Activated T-cell treated with anti-CD3 and anti-CD28 coated beads for 4 hours (primary cell): ENCODE measurements around the gene EPB41L2.
"Not testable (repeated sequence)": the region's sequence is repeated elsewhere in the genome, so short reads cannot be mapped to it uniquely, and the experiment has no call there.

ENCODE experiments used
- DNase-seq: peaks from one replicate; pipeline ENCODE4 v3.0.0-alpha.2; 2020

EPB41L2 gene

DNA sequence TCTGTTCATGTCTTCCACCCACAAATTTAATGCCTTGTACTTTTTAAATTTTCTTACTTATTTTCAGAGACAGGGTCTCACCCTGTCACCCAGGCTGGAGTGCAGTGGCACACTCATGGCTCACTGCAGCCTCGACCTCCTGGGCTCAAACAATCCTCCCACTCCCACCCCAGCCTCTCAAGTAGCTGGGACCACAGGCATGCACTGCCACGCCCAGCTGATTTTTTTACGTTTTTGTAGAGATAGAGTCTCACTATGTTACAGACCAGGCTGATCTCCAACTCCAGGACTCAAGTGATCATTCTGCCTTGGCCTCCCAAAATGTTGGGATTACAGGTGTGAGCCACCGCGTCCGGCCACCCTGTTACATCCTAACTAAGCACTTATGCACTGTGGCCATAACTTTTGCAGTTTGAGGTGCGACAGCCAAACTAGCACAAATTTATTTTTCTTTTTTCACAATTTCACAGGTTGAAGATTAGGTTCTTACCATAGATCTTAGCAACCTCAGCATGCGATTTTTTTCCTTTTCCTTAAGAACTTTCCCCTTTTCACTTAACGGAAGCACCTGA is 92.1 kb downstream of the EPB41L2 start:
- no peak for DNase-seq

DNA sequence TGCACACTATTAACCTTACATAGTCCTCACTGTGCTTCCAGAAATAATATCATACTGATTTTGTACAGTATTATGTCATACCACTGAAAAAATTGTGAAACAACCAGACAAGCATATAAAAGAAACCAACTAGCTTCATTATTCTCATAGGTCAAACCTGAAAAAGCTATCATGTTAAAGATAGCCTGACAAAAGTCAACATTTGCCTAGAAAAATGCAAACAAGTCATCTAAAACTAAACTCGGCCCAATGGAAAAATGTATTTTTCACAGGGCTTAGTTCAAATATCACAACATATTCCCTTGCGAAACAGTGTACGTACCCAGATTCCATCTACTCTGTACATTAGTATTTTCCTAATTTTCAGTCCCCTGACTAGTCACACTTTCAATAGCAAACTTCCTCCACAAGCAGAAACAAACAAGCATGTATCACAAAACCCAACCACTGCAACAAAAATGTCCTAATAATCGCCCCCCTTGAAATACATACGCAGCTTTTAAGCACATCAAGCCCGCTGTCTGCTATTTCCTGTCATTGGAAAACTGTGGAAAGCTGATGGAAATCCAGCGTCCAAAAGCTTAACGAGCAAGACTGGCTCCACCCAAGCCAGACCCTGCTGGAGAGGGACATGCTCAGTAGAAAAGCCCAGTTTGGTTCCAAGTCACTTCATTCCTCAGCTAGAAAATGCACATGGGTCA is 93.1 kb downstream of the EPB41L2 start:
- no peak for DNase-seq

DNA sequence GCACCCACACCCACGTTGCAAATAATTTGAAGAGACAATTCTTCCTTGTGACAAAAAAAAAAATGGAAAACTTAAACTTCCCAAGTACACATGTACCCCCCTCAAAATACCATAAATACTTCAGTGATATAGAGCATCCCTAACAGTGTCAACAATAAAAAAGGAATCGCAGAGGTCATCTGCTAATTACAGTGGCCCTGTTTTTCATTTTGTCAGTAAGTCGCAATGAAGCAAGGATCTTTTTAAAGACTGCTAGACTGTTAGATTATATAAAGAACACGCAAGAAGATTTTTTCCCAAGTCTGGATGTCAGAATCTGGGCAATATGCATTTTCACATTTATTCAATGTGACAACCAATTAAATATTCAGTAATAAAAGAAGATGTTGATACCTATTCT is 93.9 kb downstream of the EPB41L2 start:
- no peak for DNase-seq

DNA sequence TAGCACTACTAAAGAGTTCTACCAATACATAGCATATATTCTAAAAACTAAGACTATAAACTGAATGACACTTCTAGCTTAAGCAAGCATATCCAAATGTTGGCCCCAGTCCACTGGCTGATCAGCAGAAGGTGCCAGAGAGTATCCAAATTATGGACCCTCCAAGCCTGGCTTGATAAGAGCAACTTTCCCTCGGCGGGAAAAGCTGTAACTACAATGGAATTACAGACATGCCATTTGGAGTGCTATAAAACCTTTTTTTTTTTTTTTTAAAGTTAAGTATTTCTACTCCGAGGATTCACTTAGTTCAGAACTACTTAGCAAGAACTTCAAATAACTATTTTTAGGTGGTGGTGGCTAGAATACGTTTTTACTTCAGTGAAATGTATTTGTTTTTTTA is 94.6 kb downstream of the EPB41L2 start:
- no peak for DNase-seq

DNA sequence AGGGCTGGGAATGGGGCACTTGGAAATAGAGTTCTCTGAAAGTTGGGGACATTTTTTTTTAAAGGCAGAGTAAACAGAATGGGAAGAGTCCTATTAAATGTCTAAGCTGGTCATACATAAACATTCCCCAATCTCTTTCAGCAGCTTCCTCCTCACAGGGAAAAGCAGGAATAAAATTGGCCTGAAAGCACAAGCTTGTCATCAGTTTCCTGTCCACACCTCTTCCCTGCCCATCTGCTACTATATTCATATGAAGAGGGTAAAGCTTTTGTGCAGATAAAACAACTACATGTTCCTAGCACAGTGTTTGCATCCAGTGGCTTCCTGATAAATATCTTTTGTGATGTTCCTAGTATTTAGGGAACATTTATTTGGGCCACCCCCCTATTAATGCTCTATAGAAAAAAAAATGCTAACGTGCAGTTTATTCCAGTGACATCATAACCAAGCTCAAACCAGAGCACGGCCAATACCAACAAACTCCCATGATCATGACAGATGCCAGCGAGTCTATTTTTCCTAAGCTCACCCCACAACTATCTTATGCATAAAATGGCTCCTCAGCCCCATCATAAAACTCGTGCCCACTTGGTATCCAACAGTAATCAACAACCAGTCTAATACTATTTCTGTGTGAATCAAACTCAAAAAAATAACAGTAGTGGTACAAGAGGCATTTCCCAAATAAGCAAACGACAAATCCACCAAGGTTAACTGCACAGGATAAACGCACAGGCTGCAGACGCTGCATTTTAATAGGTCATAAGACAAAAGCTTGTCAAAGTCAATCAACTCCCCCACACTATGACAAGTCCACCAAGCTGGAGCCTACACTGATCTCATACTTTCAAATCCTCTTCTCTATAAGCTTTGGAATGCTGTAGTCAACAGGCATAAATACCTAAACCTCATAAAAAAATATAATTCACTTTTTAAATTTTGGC is 95.3 kb downstream of the EPB41L2 start:
- no peak for DNase-seq

DNA sequence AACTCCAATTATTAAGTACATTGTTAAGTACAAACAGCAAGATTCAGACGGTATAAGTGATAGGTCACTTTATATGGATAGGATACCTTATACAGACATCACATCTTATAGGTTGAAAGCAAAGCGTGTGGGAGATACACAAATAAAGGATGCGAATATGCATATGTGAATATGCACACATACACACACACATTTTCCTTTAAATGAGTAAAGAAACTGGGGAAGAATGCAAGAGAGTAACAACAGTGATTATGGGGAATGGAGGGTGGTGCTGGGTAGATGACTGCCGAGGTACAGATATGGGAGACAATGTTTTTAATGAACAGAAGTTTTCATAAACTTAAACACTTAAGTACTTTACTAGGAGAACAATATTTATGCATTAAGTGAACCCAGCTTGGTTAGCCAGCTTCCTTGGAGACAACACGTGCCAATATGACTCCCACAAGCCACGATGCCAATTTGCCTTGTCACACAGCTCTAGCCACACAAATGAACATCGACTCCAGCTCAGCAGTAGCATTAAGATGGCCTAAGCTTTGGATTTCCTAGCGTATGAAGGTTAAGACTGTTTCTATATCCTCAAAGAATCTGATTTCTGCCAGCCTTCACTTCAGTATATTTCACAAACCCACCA is 96.6 kb downstream of the EPB41L2 start:
- DNase-seq, result no peak

DNA sequence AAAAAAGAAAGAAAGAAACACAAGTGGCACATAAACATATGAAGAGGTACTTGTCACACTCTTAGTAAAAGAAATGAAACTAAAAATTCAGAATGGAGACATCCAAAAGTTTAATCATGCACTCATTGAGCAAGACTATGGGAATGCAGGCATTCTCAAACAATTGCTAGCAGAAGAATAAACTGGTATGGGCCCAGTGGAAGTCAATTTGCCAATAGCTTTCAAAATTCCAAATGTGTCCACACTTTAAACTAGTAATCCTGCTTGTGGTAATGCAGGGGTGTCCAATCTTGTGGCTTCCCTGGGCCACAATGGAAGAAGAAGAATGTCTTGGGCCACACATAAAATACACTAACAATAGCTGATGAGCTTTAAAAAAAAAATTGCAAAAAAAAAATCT is 97.4 kb downstream of the EPB41L2 start:
- no peak for DNase-seq

DNA sequence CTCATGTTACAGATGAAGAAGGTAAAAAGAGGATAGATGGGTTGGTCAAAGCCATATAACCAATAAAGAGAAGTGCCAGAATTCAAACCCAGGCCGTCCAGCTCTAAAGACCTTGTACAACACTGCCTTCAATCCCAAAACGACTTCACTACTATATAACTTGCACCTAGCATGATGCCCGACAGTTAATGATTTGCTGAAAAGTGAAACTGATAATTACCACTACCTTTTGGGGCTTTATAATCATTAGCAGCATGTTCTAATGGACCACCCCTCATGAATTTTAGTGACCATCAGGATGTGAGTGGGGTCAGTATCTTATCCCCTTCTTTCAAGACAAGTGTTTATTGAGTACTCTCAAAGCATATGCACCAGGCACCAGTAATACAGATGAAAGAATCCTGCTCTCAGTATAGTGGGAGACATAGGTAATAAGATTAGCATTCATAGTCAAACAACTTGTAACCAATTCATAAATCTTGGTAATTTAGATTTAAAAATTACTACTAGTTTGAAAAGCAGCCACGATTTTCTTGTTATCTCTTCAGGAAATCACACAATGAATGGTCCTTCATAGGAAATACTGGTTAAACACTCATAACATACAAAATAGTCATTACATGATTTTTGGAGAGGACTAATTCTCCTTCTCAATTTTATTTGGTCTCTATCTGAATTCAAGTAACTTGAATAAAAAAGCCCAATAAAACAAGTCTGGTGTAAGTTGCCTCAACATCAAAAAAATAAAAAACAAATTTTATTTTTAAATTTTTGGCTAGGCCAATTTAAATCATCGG is 98.0 kb downstream of the EPB41L2 start:
- no peak for DNase-seq

DNA sequence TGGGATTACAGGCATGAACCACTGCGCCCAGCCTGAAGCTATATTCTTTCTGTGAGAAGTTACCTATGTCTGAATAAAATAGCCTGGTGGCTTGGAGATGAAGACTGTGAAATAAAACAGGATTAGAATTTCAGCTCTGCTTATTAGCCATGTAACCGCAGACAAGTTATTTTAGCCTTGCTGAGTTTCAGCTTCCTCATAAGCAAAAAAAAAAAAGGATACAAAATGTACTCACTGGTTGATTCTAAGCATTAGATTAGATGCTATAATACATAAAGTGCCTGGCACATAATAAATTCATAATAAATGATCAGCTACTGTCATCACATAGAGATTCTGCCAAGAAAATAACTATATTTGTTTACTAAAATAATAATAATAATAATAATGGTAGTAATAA is 98.8 kb downstream of the EPB41L2 start:
- DNase-seq, result no peak

DNA sequence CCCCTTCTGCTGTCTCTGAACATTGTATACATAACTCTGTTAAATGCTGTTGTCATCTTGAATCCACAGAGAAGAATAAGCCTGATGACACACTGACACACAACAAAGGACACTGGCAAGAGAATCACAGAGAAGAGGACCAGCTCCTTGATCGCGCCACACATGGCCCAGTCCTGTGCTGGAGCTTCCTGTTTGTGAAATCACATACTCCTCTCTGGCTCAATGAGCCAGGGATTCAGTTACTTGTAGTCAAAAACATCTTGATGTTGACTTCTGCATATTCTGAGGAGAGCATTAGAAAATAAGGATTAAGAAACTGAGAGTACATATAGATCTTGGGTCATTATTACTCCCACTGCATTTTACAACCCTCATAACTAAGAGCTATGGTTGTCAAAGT is 100.1 kb downstream of the EPB41L2 start:
- no peak for DNase-seq

DNA sequence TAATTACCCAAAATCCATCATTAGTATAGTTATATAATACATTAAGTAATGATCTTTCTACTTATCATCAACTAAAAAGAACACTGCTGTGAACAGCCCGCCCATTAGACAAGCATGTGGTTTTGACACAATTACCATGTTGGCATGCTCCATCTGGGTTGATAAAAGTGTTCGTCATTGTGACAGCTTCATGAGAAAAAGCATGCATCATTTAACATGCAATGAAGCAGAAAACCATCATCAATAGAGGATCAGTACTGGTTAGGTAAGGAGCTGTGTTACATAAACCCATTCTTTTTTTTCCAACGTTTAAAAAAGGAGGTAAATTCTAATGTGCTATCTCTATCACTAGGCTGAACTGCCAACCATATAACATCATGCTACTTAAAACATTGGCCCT is 101.9 kb downstream of the EPB41L2 start:
- DNase-seq, result no peak

DNA sequence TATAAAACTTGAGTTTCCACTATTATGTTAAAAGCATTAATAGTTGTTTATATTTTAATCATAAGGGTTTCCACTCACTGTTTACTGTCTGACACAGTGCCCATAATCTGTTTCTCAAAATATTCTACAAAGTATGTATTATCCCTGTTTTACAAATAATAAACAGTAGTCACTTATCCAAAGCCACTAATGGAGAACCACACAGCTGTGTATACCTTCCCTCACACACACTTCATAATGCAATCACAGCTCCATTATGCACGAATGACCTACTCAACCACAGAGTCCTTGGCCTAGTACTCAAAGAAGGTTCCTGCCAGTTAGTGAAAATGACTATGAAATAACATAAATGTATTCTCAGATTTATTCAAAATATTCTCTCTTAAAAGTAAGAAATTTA is 103.1 kb downstream of the EPB41L2 start:
- DNase-seq, result no peak

DNA sequence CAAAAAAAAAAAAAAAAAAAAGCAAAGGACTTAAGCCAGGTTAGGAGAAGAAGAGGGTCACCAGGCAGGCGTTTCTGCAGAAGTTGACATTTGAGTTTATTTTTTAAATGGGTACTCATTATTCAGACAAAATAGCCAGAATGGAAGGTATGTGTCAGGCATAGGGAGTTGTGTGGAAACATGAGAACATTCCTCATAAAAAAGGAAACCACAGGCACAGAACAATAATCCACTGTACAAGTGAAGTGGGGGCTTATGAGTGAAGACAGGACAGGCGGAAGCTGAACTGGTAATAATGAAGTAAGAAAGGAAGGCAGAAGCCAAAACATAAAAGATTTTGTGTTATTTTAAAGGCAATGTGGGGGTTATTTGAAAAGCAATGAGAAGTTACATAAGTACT is 104.6 kb downstream of the EPB41L2 start:
- DNase-seq, result no peak

DNA sequence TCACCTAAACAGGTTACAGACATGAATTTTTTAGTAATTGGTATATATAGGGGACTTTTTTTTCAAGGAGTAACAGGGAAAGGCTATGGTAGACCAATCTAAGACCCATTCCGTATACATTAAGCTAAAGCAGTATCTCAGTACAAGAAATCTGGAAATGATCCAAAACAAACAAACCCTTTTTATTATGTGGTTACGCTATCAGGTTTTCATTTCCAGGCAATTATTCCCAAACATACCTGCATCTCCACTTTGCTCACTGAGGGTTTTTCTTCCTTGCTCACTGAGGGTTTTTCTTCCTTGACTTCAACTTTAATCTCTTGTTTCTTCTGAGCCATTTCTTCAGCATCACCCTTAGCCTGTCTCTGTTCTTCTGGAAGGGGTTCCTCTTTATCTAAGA is 107.3 kb downstream of the EPB41L2 start:
- no peak for DNase-seq

DNA sequence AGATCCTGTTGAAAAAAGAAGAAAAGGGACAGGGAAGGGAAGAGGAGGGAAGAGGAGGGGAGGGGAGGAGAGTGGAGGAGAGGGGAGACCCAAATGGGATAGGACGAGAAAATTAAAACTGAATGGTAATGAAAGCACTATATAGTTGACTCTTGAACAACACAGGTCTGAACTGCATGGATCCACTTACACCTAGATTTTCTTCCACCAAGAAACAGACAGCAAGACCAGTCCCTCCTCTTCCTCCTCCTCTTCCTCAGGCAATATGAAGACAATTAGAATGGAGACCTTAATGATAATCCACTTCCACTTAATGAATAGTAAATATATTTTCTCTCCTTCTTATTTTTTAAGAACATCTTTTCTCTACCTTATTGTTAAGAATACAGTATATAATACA is 113.5 kb downstream of the EPB41L2 start:
- DNase-seq, result no peak

DNA sequence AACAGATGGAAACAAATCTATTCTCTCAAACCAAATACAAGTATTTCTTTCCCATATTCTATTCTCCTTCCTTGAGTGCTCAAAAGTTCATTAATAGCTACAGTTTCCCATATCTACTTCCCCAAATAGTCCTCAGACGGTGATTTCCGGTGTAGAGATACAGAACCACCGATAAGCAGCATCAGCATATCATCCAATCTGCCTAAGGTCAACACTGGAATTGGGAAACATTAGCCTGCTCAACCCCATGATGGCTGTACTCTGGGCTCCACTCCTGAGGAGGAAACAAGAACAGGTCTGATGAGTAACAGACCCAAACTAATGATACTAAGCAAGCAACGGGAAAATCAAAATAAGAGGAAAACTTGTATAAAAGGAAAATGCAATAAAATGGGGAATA is 115.6 kb downstream of the EPB41L2 start:
- DNase-seq, result no peak

DNA sequence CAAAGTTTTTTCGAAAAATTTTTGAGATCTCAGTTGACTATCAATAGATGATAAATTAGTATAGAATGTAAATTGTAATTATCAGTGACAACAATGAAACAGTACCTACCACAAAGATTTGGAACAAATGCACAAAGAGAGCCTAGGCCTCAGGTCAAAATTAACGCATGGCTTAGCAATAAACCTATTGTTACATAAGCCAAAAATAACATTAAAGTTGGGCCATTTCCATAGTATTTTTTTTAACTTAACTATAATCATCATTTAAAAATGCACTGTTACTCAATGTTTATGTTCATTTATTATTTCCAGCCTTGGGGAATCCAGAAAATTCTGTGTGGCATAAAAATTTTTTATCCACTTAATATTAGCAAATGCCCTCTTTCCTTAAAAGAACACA is 117.0 kb downstream of the EPB41L2 start:
- no peak for DNase-seq

DNA sequence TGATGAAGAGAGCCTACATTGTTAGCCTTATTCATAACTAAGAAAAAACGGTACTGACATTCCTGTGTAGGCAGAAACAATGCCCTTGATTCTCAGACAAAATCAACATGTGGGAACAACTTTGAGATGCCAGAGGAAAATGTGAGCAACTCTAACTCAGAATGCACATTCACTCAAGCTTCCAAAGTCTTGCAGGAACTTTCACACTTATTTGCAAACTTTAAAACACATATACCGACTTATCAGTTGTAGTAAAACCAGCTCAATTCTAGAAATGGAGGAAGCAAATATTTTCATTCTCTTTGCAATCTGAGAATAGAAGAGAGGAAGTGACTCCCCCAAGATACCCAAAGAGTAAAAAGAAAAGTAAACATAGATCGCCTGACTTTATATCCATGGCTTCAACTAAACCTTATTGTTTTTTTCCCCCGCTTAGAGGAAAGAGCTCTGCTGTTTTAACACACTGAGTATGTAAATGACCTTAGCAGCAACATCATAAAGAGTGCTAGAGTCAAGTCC is 117.6 kb downstream of the EPB41L2 start:
- no peak for DNase-seq

DNA sequence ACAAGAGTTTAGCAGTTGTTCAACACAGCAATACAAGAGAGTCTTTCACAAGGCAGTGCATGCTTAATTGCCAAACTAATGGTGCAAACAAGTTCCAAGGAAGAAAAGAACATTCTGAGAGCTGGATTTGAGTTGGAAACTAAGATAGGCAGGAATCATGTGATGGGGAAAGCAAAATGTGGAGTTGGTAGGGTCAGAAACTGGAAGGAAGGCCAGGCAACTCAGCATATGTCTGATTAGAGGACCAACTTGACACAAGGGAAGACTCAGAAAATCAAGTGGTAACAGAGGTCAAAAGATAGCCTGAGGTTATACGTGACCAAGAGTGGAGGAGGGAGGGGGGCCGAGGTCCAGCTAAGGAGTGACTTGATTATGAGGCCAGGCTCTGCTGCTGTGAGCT is 118.6 kb downstream of the EPB41L2 start:
- DNase-seq, result no peak

DNA sequence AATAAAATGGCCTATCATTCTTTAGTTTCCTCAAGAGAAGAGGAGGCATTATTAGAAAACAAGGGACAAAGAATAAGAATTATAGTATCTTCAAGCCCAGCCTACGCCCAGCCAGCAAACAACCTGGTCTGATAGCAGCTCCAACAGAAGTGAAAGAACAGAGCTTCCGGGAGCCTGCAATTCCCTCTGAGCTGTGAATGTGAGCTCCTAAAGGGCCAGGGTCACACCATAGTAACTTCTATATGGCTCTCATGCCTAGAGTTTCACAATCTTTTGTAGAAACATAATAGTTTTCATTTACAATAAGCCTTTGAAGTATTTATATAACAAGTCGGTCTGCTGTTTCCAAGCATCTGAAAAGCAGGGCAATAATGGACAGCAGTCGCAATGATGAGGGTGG is 119.3 kb downstream of the EPB41L2 start:
- no peak for DNase-seq

DNA sequence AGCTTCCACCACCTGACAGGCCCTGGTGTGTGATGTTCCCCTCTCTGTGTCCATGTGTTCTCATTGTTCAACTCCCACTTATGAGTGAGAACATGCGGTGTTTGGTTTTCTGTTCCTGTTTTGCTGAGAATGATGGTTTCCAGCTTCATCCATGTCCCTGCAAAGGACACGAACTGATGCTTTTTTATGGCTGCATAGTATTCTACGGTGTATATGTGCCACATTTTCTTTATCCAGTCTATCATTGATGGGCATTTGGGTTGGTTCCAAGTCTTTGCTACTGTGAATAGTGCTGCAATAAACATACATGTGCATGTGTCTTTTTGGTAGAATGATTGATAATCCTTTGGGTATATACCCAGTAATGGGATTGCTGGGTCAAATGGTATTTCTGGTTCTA is 120.3 kb downstream of the EPB41L2 start:
- not testable (repeated sequence) for DNase-seq

DNA sequence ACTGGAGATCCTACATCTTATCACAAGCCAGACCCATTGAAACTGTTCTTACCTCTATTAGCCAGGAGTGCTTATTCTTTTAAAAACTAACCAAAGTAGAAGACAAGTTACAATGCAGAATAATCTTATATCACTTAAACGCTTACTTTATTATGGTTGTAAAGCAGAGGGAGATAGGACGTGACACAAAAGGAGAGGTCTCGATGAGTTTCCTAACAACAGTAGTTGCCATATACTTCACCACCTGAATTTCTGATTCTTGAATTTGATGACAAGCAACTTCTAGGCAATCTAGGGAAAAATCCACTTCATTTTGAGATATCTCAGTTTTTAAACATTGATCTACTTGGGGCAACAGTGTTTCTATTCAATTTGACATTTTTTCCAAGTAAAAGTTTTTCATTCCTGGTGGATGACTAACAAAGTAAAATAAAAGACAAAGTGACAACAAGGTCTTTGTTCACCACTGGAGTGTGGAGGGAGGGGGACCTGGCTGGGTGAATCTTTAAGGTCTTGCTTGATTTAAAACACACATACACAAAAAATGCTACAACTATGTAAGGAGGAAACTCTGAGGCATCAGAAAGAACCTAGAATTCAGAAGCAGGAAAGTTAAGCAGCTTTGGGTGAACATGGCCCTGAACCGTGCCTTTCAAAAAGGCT is 125.0 kb downstream of the EPB41L2 start:
- DNase-seq, result no peak
